Occipital lobe (tissue), 1 donor: ENCODE results near the gene KCNG2. TPM values are rescaled to one million over a fixed set of nuclear protein-coding genes. Genes with fewer than 3 reads are reported as not detected.

Source experiments
- total RNA-seq: library from RNA; depleted of rRNA; stranded (reverse); fragments of >200 nt; gene quantifications from one replicate; pipeline ENCODE4 v1.2.3, GENCODE V29; 2014

The KCNG2 gene
- total RNA-seq, 1 donor from 2014 or later = 0.31 TPM

Other genes starting within 250 kb of the KCNG2 start
- 14.5 TPM for gene CTDP1, start 118.1 kb upstream of the KCNG2 start, total RNA-seq
- 31.0 TPM for gene SLC66A2, start 153.7 kb downstream of the KCNG2 start, total RNA-seq
- gene HSBP1L1, start 166.7 kb downstream of the KCNG2 start, total RNA-seq = 2.5 TPM
- gene TXNL4A, start 190.6 kb downstream of the KCNG2 start, total RNA-seq = 36.7 TPM
- 58.6 TPM for gene RBFA, start 236.5 kb downstream of the KCNG2 start, total RNA-seq